Keratinocyte (primary cell): ENCODE data around the gene PARP11. TPM values are rescaled to one million over a fixed set of nuclear protein-coding genes. Genes with fewer than 3 reads are reported as not detected.

Source experiments
- DNase-seq: peaks from one replicate; pipeline ENCODE4 v3.0.0-alpha.2; 2011; ENCODE audit warnings: low read depth, missing footprints, low spot score
- FAIRE-seq: peaks from 2 replicates; lab custom pipeline; 2011; peaks lifted over from hg19 to GRCh38; lab: Jason Lieb, UNC
- H2AFZ ChIP-seq: 2 replicates; pipeline ENCODE4 v1.6.0; 2012; ENCODE audit warnings: low read length, control low read depth, inconsistent platforms; ENCODE audit not compliant: control insufficient read depth
- H3K27ac ChIP-seq: 2 replicates; pipeline ENCODE4 v1.5.1; 2011; ENCODE audit warnings: low read length; ENCODE audit not compliant: control insufficient read depth, insufficient read depth
- H3K27me3 ChIP-seq: 3 replicates; pipeline ENCODE4 v1.6.0; 2011; ENCODE audit warnings: low read length; ENCODE audit not compliant: control insufficient read depth, insufficient read depth; ENCODE audit errors: extremely low read depth
- H3K36me3 ChIP-seq, 2 experiments: 2 replicates in 1 of 2; 3 replicates in 1 of 2; pipeline ENCODE4 v1.5.1; 2011; ENCODE audit warnings: low read length in 2 of 2, mild to moderate bottlenecking in 1 of 2; ENCODE audit not compliant: control insufficient read depth in 2 of 2, insufficient read depth in 2 of 2; ENCODE audit errors: extremely low read depth in 1 of 2
- H3K4me1 ChIP-seq: 3 replicates; pipeline ENCODE4 v1.5.1; 2011; ENCODE audit warnings: low read length; ENCODE audit not compliant: control insufficient read depth, insufficient read depth; ENCODE audit errors: extremely low read depth
- H3K4me2 ChIP-seq: 3 replicates; pipeline ENCODE4 v1.6.0; 2011; ENCODE audit warnings: low read depth, low read length; ENCODE audit not compliant: control insufficient read depth, insufficient read depth; ENCODE audit errors: extremely low read depth
- H3K4me3 ChIP-seq, 3 experiments: fragments of 200-600 bp in 1 of 3; sonication (generic) in 1 of 3; 2 replicates in 2 of 3; 3 replicates in 1 of 3; pipeline ENCODE4 v1.5.1; 2011 to 2016; ENCODE audit warnings: low read length in 3 of 3, mild to moderate bottlenecking in 3 of 3, control low read depth in 2 of 3, inconsistent platforms in 1 of 3, low read depth in 1 of 3, mixed read lengths in 1 of 3, mixed run types in 1 of 3, moderate library complexity in 1 of 3; ENCODE audit not compliant: control insufficient read depth in 2 of 3, insufficient read depth in 2 of 3; ENCODE audit errors: extremely low read depth in 1 of 3
- H3K79me2 ChIP-seq: 2 replicates; pipeline ENCODE4 v1.6.0; 2012; ENCODE audit warnings: low read length; ENCODE audit not compliant: control insufficient read depth, insufficient read depth
- H3K9ac ChIP-seq: 3 replicates; pipeline ENCODE4 v1.6.0; 2011; ENCODE audit warnings: low read length; ENCODE audit not compliant: control insufficient read depth, insufficient read depth; ENCODE audit errors: extremely low read depth
- H3K9me1 ChIP-seq: 3 replicates; pipeline ENCODE4 v1.6.0; 2011; ENCODE audit warnings: low read length; ENCODE audit not compliant: control insufficient read depth, insufficient read depth; ENCODE audit errors: extremely low read depth
- H3K9me3 ChIP-seq: 2 replicates; pipeline ENCODE4 v1.5.1; 2012; ENCODE audit warnings: low read depth, low read length; ENCODE audit not compliant: control insufficient read depth
- H4K20me1 ChIP-seq: 3 replicates; pipeline ENCODE4 v1.6.0; 2011; ENCODE audit warnings: low read length; ENCODE audit not compliant: control insufficient read depth, insufficient read depth; ENCODE audit errors: extremely low read depth
- EZH2 ChIP-seq: IDR thresholded peaks from one replicate; pipeline ENCODE4 v1.6.1; 2012; ENCODE audit warnings: inconsistent platforms, mild to moderate bottlenecking, low read length, moderate library complexity
- dilution Hi-C: fragments of 300-500 bp; cut with MboI; formaldehyde crosslinking; loops from one replicate; pipeline ENCODE4 v1.7.0; 2020; ENCODE audit warnings: low sequenced_read_pairs; ENCODE audit not compliant: extremely low pct_ligation_motif_present
- polyA plus RNA-seq, 5 experiments: library from polyadenylated mRNA; depleted of rRNA in 3 of 5; stranded (reverse) in 3 of 5; stranded (forward) in 1 of 5; unstranded in 1 of 5; fragments of >200 nt; gene quantifications; 1 replicate in 1 of 5; 2 replicates in 3 of 5; 3 replicates in 1 of 5; pipeline versions ENCODE4 v1.2.1 to v1.2.3, GENCODE V29; 2011 to 2012; ENCODE audit warnings: missing spikeins in 2 of 5, low read depth in 1 of 5, low replicate concordance in 1 of 5
- TF ChIP-seq, protein P1 (sequence below), 3 experiments: IDR thresholded peaks in 1 of 3; conservative IDR thresholded peaks in 1 of 3; optimal IDR thresholded peaks in 1 of 3; 2 replicates in 2 of 3; 3 replicates in 1 of 3; pipeline versions ENCODE3 to v1.5.1; 2011; ENCODE audit warnings: low read length in 3 of 3, mild to moderate bottlenecking in 3 of 3, moderate library complexity in 2 of 3, control low read depth in 1 of 3, inconsistent platforms in 1 of 3; ENCODE audit not compliant: insufficient read depth in 2 of 3; ENCODE audit errors: extremely low read depth in 1 of 3

The PARP11 gene
- polyA plus RNA-seq, 1 donor (not counting 4 experiments of a cell fraction or from before 2014, with no cell fraction given): 5.4 TPM

DNA sequence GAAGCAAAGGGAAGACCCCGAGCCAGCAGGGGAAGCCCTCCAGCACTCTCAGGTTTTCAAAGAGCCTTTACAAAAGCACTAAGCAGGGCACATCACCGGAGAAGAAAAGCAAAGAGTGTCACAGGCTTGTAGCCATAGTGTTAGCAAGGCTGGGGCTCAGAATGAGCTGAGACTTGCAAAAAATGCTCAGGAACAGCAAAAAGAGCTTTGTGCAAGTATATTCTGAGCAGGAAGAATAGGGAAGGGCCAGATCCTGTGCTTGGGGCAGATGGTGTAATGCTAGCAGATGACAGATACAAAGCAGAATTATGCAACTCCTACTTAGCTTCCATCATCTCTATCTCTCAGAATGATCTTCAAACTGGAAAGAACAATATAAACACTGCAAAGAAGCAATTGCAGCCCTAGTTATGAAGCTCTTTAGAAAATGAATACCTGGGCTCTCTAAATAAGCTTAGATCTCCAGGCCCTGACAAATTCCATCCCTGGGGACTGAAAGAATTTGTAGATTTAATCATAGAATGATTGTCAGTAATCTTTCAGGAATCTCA, 23.7 kb upstream of the PARP11 start:
- H3K27ac ChIP-seq: no peak overlapping the region
- no peaks in the 10 kb centered on the region for H3K4me1 ChIP-seq
- no peak overlapping the region for H3K9ac ChIP-seq
- H3K27me3 ChIP-seq: no peaks in the 10 kb centered on the region
- dilution Hi-C loops: no loop called here
- TF ChIP-seq, protein P1, sequence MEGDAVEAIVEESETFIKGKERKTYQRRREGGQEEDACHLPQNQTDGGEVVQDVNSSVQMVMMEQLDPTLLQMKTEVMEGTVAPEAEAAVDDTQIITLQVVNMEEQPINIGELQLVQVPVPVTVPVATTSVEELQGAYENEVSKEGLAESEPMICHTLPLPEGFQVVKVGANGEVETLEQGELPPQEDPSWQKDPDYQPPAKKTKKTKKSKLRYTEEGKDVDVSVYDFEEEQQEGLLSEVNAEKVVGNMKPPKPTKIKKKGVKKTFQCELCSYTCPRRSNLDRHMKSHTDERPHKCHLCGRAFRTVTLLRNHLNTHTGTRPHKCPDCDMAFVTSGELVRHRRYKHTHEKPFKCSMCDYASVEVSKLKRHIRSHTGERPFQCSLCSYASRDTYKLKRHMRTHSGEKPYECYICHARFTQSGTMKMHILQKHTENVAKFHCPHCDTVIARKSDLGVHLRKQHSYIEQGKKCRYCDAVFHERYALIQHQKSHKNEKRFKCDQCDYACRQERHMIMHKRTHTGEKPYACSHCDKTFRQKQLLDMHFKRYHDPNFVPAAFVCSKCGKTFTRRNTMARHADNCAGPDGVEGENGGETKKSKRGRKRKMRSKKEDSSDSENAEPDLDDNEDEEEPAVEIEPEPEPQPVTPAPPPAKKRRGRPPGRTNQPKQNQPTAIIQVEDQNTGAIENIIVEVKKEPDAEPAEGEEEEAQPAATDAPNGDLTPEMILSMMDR (optimal IDR thresholded peaks at IDR 0.05 in 1 of 3, IDR thresholded peaks at IDR 0.05 in 1 of 3, conservative IDR thresholded peaks at IDR 0.05 in 1 of 3; ENCODE audit: extremely low read depth in 1 of 3, insufficient read depth in 2 of 3, low read length in 3 of 3): no peak
- no peak for TF ChIP-seq EZH2
- H3K36me3 ChIP-seq: no peaks in the 10 kb centered on the region
- H3K4me3 ChIP-seq: no peak overlapping the region
- H4K20me1 ChIP-seq: no peaks in the 10 kb centered on the region
- H3K4me2 ChIP-seq: no peak overlapping the region
- FAIRE-seq (peak; percentile 9), DNase-seq (no peak)
- H2AFZ ChIP-seq: no peak overlapping the region
- H3K79me2 ChIP-seq: no peaks in the 10 kb centered on the region
- H3K9me1 ChIP-seq: no peaks in the 10 kb centered on the region
- H3K9me3 ChIP-seq: no peaks in the 10 kb centered on the region

DNA sequence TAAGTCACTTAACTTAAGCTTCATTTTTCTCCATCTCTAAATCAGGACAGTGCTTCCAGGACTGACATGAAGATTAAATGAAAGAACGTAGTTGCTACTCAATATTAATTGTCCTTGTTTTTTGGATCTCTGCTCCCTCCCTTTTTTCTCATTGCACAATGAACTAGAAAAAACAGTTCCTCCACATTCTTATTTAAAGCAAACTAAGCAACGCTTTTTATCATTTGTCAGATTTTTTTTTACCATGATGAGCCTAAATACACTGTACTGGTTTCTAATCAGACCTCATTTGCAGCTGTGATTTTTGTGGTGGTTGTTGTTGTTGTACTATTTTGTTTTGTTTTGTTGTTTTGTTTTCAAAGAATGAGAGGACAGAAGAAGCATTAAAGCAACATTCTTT, 23.2 kb upstream of the PARP11 start:
- Histone ChIP-seq H3K27ac (no peak overlapping the region), H3K79me2 (no peaks in the 10 kb centered on the region), H3K9ac (no peak overlapping the region), H3K4me2 (no peak overlapping the region), H3K9me3 (no peaks in the 10 kb centered on the region), H3K4me3 (no peak overlapping the region), H3K4me1 (no peaks in the 10 kb centered on the region), H3K9me1 (no peaks in the 10 kb centered on the region), H2AFZ (no peak overlapping the region), H4K20me1 (no peaks in the 10 kb centered on the region), H3K36me3 (no peaks in the 10 kb centered on the region), H3K27me3 (no peaks in the 10 kb centered on the region)
- DNase-seq: no peak
- no peak for TF ChIP-seq EZH2
- TF ChIP-seq, protein P1 (optimal IDR thresholded peaks at IDR 0.05 in 1 of 3, IDR thresholded peaks at IDR 0.05 in 1 of 3, conservative IDR thresholded peaks at IDR 0.05 in 1 of 3; ENCODE audit: extremely low read depth in 1 of 3, insufficient read depth in 2 of 3, low read length in 3 of 3): no peak
- dilution Hi-C loops: no loop called here
- FAIRE-seq: no peak
